A549 (cell line): ENCODE results near the gene ACD.

ENCODE experiments used
- POLR2A ChIP-seq: IDR thresholded peaks from 2 replicates; pipeline ENCODE4 v1.6.1; 2012; ENCODE audit warnings: mild to moderate bottlenecking, low read length
- TF ChIP-seq, protein P1 (sequence below): fragments of >200 bp; sonication (Bioruptor Twin); formaldehyde crosslinking; IDR thresholded peaks from 3 replicates; pipeline ENCODE4 v1.5.1; 2016

DNA sequence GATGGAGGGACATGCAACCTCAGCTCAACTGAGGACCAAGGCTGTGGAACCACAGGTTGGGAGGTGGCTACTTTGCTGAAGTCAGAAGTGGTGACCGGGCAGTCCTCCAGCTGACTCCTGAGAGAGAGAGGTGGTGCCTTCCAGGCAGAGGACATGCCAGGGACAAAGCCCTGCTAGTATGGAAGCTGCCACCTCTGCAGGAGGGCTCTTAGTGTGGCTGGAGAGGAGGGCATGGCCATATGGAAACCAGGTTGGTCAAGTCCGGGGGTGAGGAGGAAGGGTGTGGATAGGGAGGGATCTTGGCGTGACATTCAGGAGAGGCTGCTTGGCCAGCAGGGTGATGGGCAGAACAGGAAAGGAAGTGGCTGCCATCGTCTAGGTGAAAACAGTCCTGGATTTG, 12.2 kb upstream of the ACD start:
- TF ChIP-seq, protein P1, sequence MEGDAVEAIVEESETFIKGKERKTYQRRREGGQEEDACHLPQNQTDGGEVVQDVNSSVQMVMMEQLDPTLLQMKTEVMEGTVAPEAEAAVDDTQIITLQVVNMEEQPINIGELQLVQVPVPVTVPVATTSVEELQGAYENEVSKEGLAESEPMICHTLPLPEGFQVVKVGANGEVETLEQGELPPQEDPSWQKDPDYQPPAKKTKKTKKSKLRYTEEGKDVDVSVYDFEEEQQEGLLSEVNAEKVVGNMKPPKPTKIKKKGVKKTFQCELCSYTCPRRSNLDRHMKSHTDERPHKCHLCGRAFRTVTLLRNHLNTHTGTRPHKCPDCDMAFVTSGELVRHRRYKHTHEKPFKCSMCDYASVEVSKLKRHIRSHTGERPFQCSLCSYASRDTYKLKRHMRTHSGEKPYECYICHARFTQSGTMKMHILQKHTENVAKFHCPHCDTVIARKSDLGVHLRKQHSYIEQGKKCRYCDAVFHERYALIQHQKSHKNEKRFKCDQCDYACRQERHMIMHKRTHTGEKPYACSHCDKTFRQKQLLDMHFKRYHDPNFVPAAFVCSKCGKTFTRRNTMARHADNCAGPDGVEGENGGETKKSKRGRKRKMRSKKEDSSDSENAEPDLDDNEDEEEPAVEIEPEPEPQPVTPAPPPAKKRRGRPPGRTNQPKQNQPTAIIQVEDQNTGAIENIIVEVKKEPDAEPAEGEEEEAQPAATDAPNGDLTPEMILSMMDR = no peak
- TF ChIP-seq POLR2A = no peak
